ENCODE measurements around the gene IGFBP4. TPM values are rescaled to one million over a fixed set of nuclear protein-coding genes. Genes with fewer than 3 reads are reported as not detected.

Gene IGFBP4
- total and polyA plus RNA-seq, 12 donors: 65.1 to 301 (median 128) TPM

GRCh38 chr17:40442392-40443195 is 656 bp upstream of the IGFBP4 start:
- Histone ChIP-seq H3K27ac (peak overlapping the region; percentile 89 to 99 (median 96)), H3K36me3 (peaks cover 0 to 11% (median 0%) of the 10 kb centered on the region in 9 donors), H3K4me1 (peaks cover 10 to 51% (median 42%) of the 10 kb centered on the region in 9 donors), H3K27me3 (peaks cover 0 to 15% (median 0%) of the 10 kb centered on the region in 7 donors), H3K4me3 (peak overlapping the region; percentile 66 to 89 (median 82)), H3K9me3 (no peaks in the 10 kb centered on the region)
- 33 to 34% methylated on average over 29 of the region's 29 CpGs for WGBS, 2 donors
- intact Hi-C loops (cut with DNase I): loop anchor here in 8 of 10 donors (1.0 to 10.0 kb wide), 8 partner anchors 34 to 1242 kb away; partner anchors contain the start of genes EIF1 (in 1 of the 8) and GJD3 (in 1 of the 8)
- ATAC-seq: peak; percentile 6 to 45 (median 32)
- DNase-seq: peak; percentile 59 to 68
- TF ChIP-seq CTCF (IDR thresholded peaks at IDR 0.05): no peak

GRCh38 chr17:40443988-40444899 is 994 bp downstream of the IGFBP4 start:
- Histone ChIP-seq H3K4me1 (peaks cover 16 to 66% (median 55%) of the 10 kb centered on the region in 9 donors), H3K9me3 (no peaks in the 10 kb centered on the region), H3K36me3 (peaks cover 0 to 15% (median 0%) of the 10 kb centered on the region in 9 donors), H3K27ac (peak overlapping the region; percentile 89 to 99 (median 96)), H3K4me3 (peak overlapping the region; percentile 66 to 89 (median 82)), H3K27me3 (peaks cover 0 to 15% (median 0%) of the 10 kb centered on the region in 7 donors)
- no peak for ATAC-seq
- intact Hi-C loops (cut with DNase I): loop anchor here in 8 of 10 donors (1.0 to 10.0 kb wide), 8 partner anchors 32 to 1241 kb away; partner anchors contain the start of genes EIF1 (in 1 of the 8) and GJD3 (in 1 of the 8)
- 16 to 24% methylated on average over 15 of the region's 15 CpGs for WGBS, 2 donors
- no peak for DNase-seq
- no peak for TF ChIP-seq CTCF (IDR thresholded peaks at IDR 0.05)

- ATAC-seq: no peak
- H3K9me3 ChIP-seq: no peaks in the 10 kb centered on the region
- no peak for TF ChIP-seq CTCF (IDR thresholded peaks at IDR 0.05)
- H3K27me3 ChIP-seq: peaks cover 0 to 15% (median 0%) of the 10 kb centered on the region in 7 donors
- H3K36me3 ChIP-seq: peaks cover 0 to 22% (median 0%) of the 10 kb centered on the region in 9 donors
- H3K27ac ChIP-seq: peak overlapping the region; percentile 89 to 99 (median 96)
- peaks cover 23 to 81% (median 72%) of the 10 kb centered on the region in 9 donors for H3K4me1 ChIP-seq
- no peak for DNase-seq
- peak overlapping the region; percentile 40 to 89 (median 82) for H3K4me3 ChIP-seq
- intact Hi-C loops (cut with DNase I): loop anchor here in 2 of 10 donors (5.0 to 10.0 kb wide), 3 partner anchors 81 to 1239 kb away; partner anchors contain the start of genes EIF1 (in 1 of the 2) and GJD3 (in 1 of the 2)
- WGBS, 2 donors: 53 to 61% methylated on average over 11 of the region's 11 CpGs
Measured at GRCh38 chr17:40445751-40446468, 2.7 kb downstream of the IGFBP4 start.
